Sigmoid colon (tissue), 4 donors: Measurements from ENCODE around the gene RNF223.

ENCODE experiments used
- CTCF ChIP-seq, 4 experiments: fragments of 450-650 bp in 3 of 4; fragments of 200-600 bp in 1 of 4; IDR thresholded peaks; one replicate each; pipeline ENCODE4 v1.5.1; 2016 to 2019; ENCODE audit warnings: antibody characterized with exemption in 4 of 4, mild to moderate bottlenecking in 3 of 4, moderate library complexity in 2 of 4
- POLR2AphosphoS5 ChIP-seq, 4 donors: sonication (generic); formaldehyde crosslinking; IDR thresholded peaks; one replicate each; pipeline ENCODE4 v1.6.1; 2017; ENCODE audit warnings: antibody characterized with exemption in 4 of 4

DNA sequence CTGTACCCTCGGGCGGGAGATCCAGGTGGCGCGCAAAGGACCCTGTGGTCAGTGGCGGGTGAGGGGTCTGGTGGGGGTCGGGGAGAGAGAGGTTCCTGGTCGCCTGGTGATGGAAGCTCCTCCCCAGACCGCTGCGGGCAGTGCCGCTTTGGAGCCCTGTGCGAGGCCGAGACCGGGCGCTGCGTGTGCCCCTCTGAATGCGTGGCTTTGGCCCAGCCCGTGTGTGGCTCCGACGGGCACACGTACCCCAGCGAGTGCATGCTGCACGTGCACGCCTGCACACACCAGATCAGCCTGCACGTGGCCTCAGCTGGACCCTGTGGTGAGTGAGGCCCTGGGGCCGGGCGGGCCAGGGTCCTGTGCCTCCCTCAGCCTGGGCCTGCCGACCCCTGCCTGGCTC is 30.7 kb downstream of the RNF223 start:
- TF ChIP-seq CTCF (IDR thresholded peaks at IDR 0.05) (no peak), POLR2AphosphoS5 (IDR thresholded peaks at IDR 0.05) (no peak)
